Smooth muscle cell (in vitro differentiated cells): Measurements from ENCODE around the gene DEK. TPM values are rescaled to one million over a fixed set of nuclear protein-coding genes. Genes with fewer than 3 reads are reported as not detected.

Experiments used
- DNase-seq: peaks from one replicate; lab custom pipeline; 2025; ENCODE audit not compliant: unreplicated experiment; lab: John Stamatoyannopoulos, UW
- H2AFZ ChIP-seq: fragments of 200-600 bp; sonication (generic); 2 replicates; pipeline ENCODE4 v1.6.0; 2016; ENCODE audit warnings: antibody characterized with exemption, low read depth, mild to moderate bottlenecking
- H3F3A ChIP-seq: fragments of 200-600 bp; sonication (generic); 2 replicates; pipeline ENCODE4 v1.6.0; 2017; ENCODE audit warnings: antibody characterized with exemption, low read depth
- H3K27ac ChIP-seq: fragments of 200-600 bp; sonication (generic); 2 replicates; pipeline ENCODE4 v1.5.1; 2016; ENCODE audit warnings: low read depth, mild to moderate bottlenecking
- H3K27me3 ChIP-seq: fragments of 200-600 bp; sonication (generic); 2 replicates; pipeline ENCODE4 v1.6.1; 2016; ENCODE audit warnings: low read depth, mild to moderate bottlenecking
- H3K36me3 ChIP-seq: fragments of 200-600 bp; sonication (generic); 2 replicates; pipeline ENCODE4 v1.5.1; 2016; ENCODE audit warnings: low read depth
- H3K4me1 ChIP-seq: fragments of 200-600 bp; sonication (generic); 2 replicates; pipeline ENCODE4 v1.5.1; 2016; ENCODE audit warnings: low read depth
- H3K4me2 ChIP-seq: fragments of 200-600 bp; sonication (generic); 2 replicates; pipeline ENCODE4 v1.6.0; 2016; ENCODE audit warnings: mild to moderate bottlenecking
- H3K4me3 ChIP-seq: fragments of 200-600 bp; sonication (generic); 2 replicates; pipeline ENCODE4 v1.5.1; 2016; ENCODE audit warnings: mild to moderate bottlenecking
- H3K79me2 ChIP-seq: fragments of 200-600 bp; sonication (generic); 2 replicates; pipeline ENCODE4 v1.6.0; 2016; ENCODE audit warnings: low read depth, mild to moderate bottlenecking
- H3K9ac ChIP-seq: fragments of 200-600 bp; sonication (generic); 2 replicates; pipeline ENCODE4 v1.6.0; 2016; ENCODE audit warnings: low read depth
- H3K9me3 ChIP-seq: fragments of 200-600 bp; sonication (generic); replicated peaks from 2 replicates; pipeline ENCODE4 v1.5.1; 2016; ENCODE audit warnings: low read depth
- H4K20me1 ChIP-seq: fragments of 200-600 bp; sonication (generic); 2 replicates; pipeline ENCODE4 v1.6.0; 2016; ENCODE audit warnings: low read depth
- CTCF ChIP-seq: fragments of 200-600 bp; sonication (generic); IDR thresholded peaks from 2 replicates; pipeline ENCODE4 v1.5.1; 2017; ENCODE audit warnings: borderline replicate concordance, mild to moderate bottlenecking, antibody characterized with exemption; ENCODE audit not compliant: insufficient read depth, poor library complexity, severe bottlenecking
- WGBS: methylation state at CpG from one replicate; pipeline ENCODE4 v1.1.7; 2016; ENCODE audit warnings: low lambda C conversion rate; 5-methylcytosine and 5-hydroxymethylcytosine counted together
- polyA plus RNA-seq: library from polyadenylated mRNA; unstranded; fragments of >200 nt; fragmentation: Nextera tagmentation; extraction: Ambion mirVana; gene quantifications from 2 replicates; pipeline ENCODE4 v1.2.1, GENCODE V29; 2016
- total RNA-seq: library from RNA; depleted of rRNA; stranded (reverse); fragments of >200 nt; gene quantifications from 2 replicates; pipeline ENCODE4 v1.2.3, GENCODE V29; 2014

Gene DEK
- total and polyA plus RNA-seq, 2 experiments from 2014 or later: 33.7 to 56.5 TPM

GRCh38 chr6:18268066-18268465 lies 3.7 kb upstream of the DEK start:
- Histone ChIP-seq H4K20me1 (no peaks in the 10 kb centered on the region), H3K9ac (no peak overlapping the region), H3K27me3 (no peaks in the 10 kb centered on the region), H3F3A (peaks cover 8% of the 10 kb centered on the region), H3K4me1 (no peaks in the 10 kb centered on the region), H3K27ac (no peak overlapping the region), H3K36me3 (no peaks in the 10 kb centered on the region), H3K9me3 (no peaks in the 10 kb centered on the region), H3K79me2 (peaks cover 10% of the 10 kb centered on the region), H3K4me2 (no peak overlapping the region), H3K4me3 (no peak overlapping the region), H2AFZ (no peak overlapping the region)
- no peak for DNase-seq
- no peak for TF ChIP-seq CTCF
- WGBS: 84% methylated on average over 4 of the region's 4 CpGs

DNA sequence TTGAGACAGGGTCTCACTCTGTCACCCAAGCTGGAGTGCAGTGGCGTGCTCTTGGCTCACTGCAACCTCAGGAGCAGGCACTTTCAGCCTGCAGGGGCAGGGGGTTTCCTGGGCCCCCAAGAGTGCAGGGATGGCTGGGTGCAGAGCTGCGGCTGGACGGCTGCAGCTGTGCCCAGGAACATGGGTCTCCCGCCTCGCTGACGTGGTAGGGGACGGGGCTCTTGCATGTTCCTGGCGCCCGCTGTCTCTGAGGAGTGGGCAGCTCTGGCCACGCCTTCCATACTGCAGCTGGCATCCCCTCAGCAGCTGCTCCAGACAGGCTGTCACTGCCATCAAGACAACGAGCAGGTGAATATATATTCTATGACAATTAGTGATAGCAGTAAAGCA lies 2.2 kb upstream of the DEK start:
- Histone ChIP-seq H3K79me2 (peaks cover 25% of the 10 kb centered on the region), H2AFZ (no peak overlapping the region), H3K27me3 (no peaks in the 10 kb centered on the region), H3K4me3 (no peak overlapping the region), H3K4me1 (peaks cover 10% of the 10 kb centered on the region), H3K27ac (no peak overlapping the region), H3K4me2 (no peak overlapping the region), H3K36me3 (no peaks in the 10 kb centered on the region), H3K9me3 (no peaks in the 10 kb centered on the region), H3K9ac (no peak overlapping the region), H4K20me1 (peaks cover 13% of the 10 kb centered on the region), H3F3A (peaks cover 8% of the 10 kb centered on the region)
- no peak for TF ChIP-seq CTCF
- 89% methylated on average over 11 of the region's 11 CpGs for WGBS
- DNase-seq: no peak

- Histone ChIP-seq H2AFZ (peak overlapping the region; percentile 93), H3K36me3 (no peaks in the 10 kb centered on the region), H3F3A (peaks cover 8% of the 10 kb centered on the region), H3K9me3 (no peaks in the 10 kb centered on the region), H3K9ac (no peak overlapping the region), H3K4me3 (no peak overlapping the region), H3K27me3 (no peaks in the 10 kb centered on the region), H4K20me1 (peaks cover 18% of the 10 kb centered on the region), H3K4me1 (peaks cover 10% of the 10 kb centered on the region), H3K4me2 (no peak overlapping the region), H3K27ac (no peak overlapping the region), H3K79me2 (peaks cover 31% of the 10 kb centered on the region)
- 89% methylated on average over 14 of the region's 14 CpGs for WGBS
- no peak for DNase-seq
- TF ChIP-seq CTCF: no peak
These were observed 1.6 kb upstream of the DEK start for GRCh38 chr6:18265787-18266522.

DNA sequence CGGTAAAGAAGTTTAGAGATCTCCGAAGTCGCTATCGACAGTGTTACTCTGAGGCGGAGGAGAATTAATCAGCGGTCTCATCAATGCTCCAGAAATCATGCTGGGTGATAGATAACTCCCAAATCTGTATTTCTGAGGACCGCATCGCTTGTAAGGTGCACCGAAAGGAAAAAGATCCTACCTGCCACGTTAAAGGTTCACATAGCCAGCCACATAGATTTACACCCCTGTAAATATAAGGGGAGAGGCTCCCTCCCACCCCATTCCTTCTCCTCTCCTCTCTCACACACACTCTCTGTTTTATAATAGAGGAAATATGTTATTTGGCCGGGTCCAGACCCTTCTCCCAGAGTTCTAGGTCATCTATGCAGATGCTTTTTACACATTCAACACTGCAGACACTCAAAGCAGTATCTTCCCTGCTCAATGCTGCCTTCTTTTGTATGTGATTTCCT lies 620 bp upstream of the DEK start:
- no peaks in the 10 kb centered on the region for H3K36me3 ChIP-seq
- H3F3A ChIP-seq: peaks cover 8% of the 10 kb centered on the region
- no peaks in the 10 kb centered on the region for H3K27me3 ChIP-seq
- DNase-seq: no peak
- WGBS: 3% methylated on average over 11 of the region's 11 CpGs
- peaks cover 28% of the 10 kb centered on the region for H4K20me1 ChIP-seq
- peak overlapping the region; percentile 88 for H3K4me3 ChIP-seq
- peaks cover 16% of the 10 kb centered on the region for H3K4me1 ChIP-seq
- H3K9me3 ChIP-seq: no peaks in the 10 kb centered on the region
- H3K9ac ChIP-seq: peak overlapping the region; percentile 44
- no peak for TF ChIP-seq CTCF
- H3K79me2 ChIP-seq: peaks cover 40% of the 10 kb centered on the region
- peak overlapping the region; percentile 93 for H2AFZ ChIP-seq
- peak overlapping the region; percentile 90 for H3K27ac ChIP-seq
- H3K4me2 ChIP-seq: peak overlapping the region; percentile 90
